ENCODE data around the gene RPTOR.

RPTOR gene

DNA sequence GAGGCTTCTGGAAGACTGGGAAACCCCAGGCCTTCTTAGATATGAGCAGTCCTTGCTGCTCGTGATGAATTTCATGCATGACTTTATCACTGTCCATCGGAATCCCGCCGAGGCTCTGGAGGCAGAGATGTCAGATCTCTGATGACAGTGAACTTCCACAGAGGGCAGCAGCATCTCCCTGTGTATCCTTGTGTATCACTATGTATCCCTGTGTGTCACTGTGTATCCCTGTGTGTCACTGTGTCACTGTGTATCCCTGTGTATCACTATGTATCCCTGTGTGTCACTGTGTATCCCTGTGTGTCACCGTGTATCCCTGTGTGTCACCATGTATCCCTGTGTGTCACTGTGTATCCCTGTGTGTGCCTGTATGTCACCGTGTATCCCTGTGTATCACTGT, 286.9 kb downstream of the RPTOR start:
- no peak for DNase-seq (ENCODE audit: low read depth)

DNA sequence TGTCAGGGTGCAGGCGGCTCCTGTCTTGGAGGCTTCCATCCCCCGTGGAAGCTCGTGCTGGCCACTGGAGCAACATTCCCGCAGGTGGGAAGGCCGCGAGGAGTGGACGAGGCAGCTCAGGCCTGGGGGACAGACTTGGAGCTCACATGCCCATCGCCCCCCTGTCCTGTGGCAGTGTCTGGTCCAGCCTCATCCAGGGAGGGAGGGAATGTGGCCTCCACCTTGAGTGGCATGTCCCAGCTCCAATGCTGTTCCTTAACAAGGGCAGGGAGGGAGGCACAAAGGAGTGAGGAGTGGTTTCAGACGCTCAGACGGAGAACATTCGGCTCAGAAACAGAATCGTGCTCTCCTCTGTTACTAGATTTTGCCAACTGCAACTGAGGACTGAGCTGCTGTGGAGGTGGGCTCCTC, 287.6 kb downstream of the RPTOR start:
- peak; percentile 39 for DNase-seq (ENCODE audit: low read depth)

DNA sequence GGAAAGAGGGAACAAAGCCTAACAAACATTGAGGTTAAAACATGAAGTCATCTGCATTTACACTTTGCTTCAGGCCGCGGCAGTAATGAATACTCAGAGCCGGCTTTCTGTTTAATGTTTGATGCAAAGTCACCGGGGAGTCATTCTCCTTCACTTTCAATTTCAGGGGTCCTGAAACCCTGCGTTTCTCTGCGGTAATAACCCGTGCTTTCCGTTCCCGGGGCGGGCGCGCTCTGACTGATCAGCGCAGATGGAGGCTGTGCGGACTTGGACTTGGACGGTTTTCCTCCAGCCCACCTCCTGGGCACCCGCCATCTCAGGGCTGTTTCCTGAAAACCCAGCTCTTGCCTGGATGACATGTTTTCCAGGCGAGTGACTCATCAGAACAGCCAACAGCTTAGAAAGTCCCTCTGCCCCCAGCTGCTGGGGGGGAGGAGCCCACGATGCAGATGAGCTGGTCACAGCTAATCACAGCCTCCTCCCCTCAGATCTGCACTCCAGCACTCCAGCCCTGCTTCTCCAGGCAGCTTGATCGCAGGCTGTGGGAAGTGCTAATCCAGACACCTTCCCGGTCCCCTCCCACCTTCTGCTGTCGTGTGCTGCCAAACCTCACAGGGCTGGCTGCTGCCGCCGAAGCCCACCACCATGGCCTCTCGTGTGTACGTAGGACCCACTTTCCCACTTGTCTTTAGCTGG, 288.4 kb downstream of the RPTOR start:
- peak; percentile 99 for DNase-seq (ENCODE audit: low read depth)

DNA sequence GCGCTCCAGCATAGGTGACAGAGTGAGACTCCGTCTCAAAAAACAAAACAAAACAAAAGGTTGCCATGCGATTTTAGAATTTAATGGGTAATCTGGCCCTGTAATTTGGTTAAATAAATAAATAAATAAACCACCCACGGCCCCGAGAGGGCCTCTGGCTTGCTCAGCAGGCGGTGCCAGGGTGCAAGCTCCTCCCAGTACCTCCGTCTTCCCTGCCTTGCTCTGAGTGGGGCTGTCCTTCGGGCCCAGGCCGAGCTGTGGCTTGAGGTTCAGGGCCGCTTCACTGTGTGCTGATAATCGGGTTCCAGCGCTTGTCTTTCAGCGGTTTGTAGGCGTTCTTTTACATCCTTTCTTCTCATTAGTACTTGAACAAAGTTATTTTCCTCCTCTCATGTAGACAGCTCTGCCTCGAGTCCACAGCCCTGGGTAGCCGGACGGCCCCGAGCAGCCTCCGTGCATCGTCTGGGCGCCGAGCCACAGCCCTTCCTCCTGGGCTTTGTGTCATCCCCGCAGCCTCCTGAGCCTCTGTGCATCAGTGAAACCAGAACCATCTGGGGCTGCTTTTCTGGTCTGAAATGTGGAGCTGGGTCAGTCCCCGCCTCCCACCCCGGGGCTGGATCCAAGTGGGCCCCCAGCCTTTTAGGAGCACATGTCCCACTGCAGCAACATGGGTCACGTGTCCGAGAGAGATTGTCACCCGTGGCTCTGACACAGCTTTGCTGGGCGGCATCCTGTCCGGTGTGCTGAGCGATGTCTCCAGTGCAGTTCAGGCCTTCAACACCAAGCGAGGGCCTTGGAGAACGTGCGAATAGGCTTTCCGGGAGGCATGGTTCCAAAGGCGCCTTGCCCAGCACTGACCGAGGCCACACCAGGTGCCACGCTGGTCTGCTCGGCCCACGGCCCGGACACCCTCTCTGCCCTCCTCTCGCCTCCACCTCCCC, 289.6 kb downstream of the RPTOR start:
- DNase-seq (ENCODE audit: low read depth), result peak; percentile 88

DNA sequence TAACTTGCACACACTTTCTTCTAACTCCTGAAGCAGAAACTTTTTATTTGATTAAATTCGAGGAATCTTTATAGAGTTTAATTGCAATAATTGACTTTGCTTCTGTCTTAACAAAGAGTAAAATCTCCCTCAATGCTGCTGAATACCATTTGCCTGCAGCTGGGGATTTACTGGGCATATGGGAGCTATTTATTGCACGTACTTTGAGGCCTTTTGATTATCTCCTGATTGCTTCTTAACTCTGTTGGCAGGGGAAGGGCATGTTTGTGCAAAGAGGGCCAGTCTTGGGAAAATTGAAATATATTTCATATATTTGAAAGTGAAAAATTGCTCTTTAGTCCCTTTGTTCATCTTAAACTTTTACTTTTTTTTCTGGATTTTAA, 290.2 kb downstream of the RPTOR start:
- DNase-seq (ENCODE audit: low read depth), result no peak

DNA sequence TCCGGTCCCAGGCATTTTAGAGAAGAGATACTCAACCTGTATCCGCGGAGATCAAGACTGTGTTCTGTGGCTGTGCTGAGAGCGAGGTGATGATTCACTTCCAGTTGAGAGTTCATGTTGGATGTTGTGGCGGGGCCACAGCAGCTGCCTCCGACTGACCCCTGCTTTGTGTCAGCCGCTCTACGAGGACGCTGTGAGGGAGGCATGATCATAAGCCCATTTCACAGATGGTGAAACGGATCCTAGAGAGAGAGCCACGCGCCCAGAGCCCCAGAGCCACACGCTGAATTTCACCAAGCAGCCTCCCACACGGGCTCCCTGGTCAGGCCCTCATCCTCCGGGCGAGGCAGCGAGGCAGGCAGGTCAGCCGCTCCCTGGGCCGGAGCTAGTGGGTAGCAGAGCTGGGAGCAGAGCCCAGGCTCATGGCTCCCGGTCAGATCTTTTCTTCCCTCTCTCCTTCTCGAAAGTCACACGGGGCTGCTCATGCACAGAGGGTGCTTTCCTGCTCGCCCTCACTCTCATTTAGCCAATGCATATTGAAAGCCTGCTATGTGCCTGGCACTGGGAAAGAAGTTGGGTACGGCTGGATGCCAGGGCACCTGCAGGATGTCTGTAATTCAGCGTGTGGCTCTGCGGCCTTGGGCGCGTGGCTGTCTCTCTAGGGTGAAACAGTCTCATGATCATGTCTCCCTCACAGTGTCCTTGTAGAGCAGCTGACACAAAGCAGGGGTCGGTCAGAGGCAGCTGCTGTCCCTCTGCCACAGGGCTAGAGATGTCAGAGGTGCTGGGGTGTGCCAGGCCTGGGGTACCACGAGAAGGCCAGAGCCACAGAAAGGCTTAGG, 291.4 kb downstream of the RPTOR start:
- no peak for DNase-seq (ENCODE audit: low read depth)

DNA sequence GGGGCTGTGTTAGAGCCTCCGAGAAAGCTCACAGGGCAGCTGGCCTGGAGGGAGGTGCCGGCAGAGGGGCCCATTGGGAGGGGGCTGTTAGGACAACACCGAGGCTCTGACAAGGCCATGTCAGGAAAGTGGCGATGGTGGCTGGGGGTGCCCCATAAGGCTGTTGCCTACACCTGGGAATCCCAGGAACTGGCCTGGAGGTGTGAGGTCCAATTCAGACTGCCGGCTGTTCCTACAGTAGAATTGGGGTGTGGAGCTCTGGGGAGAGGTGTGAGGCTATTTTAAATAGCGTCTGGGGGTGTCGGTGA, 292.0 kb downstream of the RPTOR start:
- no peak for DNase-seq (ENCODE audit: low read depth)

DNA sequence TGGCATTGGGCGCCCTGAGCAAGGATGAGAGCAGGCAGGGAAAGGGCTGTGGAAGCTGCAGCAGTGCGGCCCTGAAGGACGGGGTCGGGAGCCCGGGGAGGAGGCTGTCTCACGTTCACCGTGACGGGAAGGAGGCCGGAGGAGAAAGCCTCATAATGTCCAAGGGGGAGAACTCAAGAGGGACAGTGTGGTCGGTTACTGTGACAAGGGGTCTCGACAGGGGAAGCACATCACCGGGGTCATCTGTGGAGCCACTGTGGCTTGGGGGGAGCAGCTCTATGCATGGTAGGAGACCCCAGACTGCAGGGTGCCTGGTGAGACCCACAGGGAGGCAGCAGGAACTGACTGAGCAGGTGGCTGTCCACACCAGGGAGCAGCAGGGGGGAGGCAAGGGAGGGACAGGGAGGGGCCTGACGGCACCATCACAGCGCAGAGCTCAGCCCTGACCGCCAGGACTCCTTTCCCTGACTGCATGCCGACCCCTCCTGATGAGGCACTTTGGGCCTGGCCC, 292.4 kb downstream of the RPTOR start:
- DNase-seq (ENCODE audit: low read depth), result no peak

DNA sequence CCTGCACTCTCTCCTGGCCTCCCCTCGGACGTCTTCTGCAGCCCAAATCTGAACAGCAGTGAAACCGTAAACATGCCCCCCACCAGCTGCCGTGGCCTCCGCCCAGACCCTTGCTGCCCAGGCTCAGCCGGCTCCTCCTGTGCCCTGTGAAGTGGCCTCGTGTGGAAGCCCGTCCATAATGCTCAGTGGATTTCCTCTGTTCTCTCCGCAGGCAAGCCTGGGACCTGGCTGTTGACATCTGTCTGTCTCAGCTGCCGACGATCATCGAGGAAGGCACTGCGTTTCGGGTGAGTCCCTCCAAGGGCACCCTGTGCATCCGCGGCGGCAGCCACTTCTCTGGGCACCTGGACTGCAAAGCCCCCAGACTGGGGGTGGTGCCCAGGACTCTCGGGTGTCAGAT, 293.1 kb downstream of the RPTOR start:
- no peak for DNase-seq (ENCODE audit: low read depth)

DNA sequence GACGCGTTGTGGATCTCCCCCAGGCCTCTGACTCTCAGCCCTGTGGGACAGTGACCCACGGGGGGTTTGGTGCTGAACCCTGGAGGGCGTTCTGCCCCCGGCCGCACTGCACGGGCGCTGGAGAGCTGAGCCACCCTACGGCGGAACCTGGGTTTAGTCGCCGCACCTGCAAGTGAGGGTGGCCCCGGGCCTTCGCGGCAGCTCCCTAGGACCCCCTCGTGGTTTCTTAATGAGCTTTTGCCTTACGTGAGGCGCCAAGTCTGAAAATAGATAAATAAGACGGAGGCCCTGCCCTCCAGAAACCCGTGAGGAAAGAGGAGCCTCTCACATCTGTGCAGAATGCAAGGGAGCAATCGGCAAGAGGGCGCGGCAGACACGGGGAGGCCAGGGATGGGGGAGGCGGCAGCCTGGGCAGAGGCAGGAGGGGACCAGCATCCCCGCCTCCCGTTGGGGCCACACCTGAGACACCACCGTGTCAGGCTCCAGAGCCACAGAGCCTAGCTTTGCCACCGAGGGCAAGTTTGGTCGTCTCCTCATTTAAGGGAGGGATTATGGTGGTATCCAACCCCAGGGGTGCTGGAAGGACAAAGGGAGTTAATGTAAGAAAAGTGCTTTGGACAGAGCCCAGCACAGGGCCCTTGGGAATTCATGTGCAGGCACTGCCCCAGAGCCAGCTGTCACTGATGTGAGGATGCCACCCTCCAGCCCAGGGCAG, 293.8 kb downstream of the RPTOR start:
- DNase-seq (ENCODE audit: low read depth), result no peak

DNA sequence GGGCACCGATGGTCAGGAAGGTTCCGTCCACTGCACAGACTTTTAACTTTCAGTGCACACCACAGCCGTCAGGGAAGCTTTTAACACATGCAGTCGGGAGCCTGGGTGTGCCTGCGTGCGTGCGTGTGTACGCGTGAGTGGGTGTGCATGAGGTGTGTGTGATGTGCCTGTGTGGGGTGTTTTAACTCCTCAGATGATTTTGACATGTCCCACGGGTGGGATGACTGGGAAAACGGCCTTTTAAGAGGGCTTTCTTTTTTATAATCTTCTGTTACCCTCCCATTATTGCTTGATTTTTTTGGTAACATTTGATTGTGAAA, 294.3 kb downstream of the RPTOR start:
- DNase-seq (ENCODE audit: low read depth), result no peak

DNA sequence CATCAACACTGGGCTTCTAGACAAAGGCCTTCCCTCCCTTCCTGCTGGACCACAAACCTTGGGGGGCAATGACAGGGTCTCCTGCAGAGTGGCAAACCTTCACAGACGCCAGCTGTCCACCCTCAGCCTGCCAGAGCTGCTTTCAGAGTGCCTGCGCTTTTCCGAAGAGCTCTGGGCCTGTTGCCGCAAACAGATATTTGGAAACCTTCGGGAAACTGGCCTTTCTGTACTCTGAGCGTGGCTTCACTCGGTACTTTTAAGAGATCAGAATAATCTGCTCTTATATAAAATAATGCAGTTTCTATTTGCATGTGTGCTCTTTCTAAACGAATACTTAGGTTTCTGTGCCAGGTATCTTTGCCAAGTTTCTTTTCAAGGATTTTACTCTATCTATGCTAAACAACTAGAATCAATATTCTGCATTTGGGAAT, 294.9 kb downstream of the RPTOR start:
- no peak for DNase-seq (ENCODE audit: low read depth)

DNA sequence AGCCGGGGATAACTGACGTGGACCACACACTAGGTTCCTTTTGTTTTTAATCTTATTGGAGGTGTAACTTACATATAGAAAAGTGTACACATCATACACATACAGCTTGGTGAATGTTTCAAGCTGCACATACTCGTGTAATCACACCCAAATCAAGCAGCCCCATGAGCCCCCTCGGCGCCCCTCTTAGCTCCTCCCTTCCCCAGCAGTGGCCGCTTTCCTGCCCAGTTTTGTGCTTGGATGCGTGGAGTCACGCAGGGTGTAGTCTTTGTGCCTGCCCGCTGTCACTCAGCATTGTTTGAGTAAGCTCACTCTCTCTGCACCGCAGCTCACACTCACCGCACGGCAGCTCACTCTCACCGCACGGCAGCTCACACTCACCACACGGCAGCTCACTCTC, 295.3 kb downstream of the RPTOR start:
- DNase-seq (ENCODE audit: low read depth), result no peak

DNA sequence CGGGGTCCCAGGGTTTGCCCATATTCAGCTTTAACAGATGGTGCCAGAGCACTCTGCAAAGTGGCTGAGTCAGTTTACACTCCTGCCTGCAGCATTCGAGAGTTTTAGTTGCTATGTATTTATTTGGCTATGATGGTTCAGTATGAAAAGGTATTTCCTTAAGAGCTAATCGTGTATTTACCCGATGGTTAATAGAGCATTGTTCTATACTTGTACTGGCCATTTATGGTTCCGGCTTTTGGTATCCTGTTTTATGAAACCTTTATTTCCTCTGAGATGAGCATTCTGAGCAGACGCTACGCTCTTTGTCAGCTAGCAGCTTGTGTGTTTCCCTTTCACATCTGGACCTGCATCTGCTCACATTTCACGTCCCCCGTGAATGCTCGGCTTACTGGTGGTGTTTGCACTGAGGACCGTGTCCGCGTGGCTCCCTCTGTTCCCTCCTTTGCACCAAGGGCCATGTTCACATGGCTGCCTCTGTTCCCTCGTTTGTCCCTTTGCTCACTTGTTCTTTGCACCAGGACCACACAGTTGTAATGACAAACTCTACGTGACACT, 297.9 kb downstream of the RPTOR start:
- DNase-seq (ENCODE audit: low read depth), result no peak

DNA sequence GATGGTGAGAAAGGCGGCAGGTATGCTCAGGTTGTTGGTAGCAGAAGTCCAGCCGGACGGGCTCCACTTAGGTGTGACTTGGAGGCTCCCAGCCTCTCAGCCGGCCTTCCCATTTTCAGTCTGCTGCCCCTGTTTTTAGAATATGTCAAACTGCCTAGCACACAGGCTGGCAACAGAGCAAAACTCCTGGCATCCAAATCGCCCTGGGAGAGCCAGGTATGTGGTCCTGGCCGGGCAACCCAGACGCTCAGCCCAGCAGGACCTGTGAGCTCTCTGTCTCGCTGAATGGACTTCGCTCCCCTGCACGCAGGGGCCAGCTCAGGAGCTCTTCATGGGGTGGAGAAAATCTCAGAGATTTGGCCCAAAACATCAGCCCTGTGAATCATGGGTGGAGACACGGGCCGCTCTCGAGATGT, 299.1 kb downstream of the RPTOR start:
- no peak for DNase-seq (ENCODE audit: low read depth)

DNA sequence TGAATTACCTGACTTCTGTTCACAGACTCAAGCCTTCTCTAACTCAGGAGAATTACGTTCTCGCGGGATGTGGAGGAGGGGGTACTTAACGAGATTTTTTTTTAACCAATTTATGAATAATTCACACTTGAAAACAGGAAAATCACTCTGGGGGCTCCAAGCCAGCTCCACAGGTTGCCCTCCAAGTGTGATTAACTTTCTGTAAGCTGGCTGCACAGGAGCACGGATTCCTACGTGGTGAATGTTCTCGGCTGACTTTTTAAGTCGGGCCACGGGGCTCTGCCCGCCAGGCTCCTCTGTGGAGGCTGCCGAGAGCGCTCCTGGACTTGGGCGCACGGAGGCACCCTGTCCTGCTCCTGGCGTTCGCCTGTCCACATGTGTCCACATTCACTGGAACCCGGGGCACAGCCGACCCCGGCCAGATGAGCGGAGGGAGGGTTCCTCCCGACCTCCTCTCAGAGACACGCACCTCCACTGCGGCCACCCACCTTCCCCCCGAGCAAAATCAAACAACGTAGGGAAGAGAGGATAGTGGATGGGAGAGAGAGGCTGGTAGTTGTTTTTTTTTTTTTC, 299.9 kb downstream of the RPTOR start:
- DNase-seq (ENCODE audit: low read depth), result no peak

DNA sequence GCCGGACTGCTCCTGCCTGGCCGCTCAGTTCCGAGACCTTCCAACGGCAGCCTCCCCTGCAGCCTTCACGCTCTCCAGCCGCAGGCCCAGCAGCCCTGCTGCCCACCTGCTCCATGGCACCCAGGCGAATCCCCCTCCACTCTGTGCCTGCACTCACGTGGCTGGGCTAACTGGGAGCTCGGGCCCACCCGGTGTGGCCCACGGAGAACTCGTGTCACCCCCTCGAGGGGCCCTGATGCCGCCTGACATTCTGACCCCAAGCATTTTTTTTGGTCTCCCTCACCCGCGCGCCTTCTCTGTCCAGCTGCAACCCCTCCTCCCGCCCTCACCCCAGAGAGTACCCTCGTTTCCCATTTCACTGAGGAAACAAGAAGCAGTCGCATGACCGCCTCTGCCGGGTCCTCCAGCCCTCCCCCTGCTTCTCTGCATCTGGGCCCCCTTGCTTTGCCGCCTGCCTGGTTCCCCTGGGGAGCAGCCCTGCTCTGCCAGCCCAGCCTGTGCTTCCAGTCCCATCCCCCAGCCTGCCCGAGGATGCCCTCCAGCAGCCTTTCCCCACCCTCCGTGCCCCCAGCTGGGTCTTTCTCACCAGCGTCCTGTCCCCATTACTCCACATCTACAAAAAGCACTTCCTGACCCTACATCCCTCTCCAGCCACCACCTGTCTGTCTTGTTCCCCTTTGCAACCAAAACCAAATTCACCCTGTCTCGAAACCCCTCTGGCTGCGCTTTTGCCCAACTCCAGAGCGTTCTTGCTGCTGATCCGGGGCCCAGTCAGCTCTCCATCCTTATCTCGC, 300.6 kb downstream of the RPTOR start:
- no peak for DNase-seq (ENCODE audit: low read depth)

DNA sequence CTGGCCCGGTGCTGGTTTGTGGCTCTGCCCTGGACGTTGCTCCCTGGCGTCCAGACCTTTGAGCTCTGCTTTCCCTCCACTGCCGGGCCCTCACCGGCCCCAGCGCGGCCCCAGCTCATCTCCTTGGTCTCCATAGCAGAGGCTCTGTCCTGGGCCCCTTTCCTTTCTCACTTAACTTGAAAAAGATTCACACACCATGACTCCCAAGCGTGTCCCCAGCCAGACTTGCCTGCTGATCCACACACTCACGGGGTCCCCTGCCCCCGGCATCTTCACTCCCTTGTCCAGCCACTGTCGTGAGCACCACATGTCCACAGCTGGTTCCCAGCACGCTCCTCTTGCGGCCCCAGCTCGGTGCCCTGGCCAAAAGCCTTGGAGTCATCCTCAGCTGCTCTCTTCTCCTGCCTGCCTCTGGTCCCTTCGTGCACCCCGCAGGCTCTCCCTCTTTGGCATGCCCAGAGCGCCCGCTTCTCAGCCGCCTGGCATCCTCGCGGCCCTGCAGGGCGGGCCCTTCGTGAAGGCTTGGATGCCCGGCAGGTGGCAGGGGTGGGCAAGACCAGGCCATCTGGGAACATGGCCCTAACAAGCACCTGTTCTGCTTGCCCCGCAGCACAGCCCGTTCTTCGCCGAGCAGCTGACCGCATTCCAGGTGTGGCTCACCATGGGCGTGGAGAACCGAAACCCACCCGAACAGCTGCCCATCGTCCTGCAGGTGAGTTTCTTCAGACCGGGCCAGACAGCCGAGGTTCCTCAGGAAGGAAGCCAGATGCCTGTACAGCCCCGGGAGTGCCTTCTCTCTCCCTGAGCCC, 301.4 kb downstream of the RPTOR start:
- no peak for DNase-seq (ENCODE audit: low read depth)

DNA sequence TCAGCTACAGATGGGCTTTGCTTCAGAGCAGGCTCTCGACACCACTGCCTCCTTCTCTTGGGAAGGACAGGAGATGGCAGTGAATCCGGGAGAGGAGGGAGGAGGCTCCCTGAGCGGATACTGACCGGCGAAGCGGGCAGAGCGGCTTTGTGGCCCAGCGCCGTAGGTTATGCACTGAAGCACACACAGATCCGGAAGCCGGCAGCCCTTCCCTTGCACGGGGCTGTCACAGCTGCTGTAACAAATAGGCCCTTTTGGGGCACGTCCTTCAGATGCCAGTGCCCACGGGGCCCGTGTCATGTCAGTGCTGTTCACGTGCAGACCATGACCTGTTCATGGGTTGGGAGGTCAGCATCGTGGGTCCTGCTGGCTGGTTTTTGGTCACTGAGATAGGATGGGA, 302.3 kb downstream of the RPTOR start:
- DNase-seq (ENCODE audit: low read depth), result no peak
